Left cardiac atrium (tissue), 4 donors: ENCODE data around the gene EPS15. TPM values are rescaled to one million over a fixed set of nuclear protein-coding genes. Genes with fewer than 3 reads are reported as not detected.
"Not testable (repeated sequence)": the region's sequence is repeated elsewhere in the genome, so short reads cannot be mapped to it uniquely, and the experiment has no call there.

Experiments
- ATAC-seq, 2 donors: fragments of 200-7000 bp; cut with Tn5 transposase; one replicate each; pipeline ENCODE4 v1.9.1; 2020; ENCODE audit warnings: mild to moderate bottlenecking in 2 of 2, moderate library complexity in 2 of 2
- DNase-seq: peaks from one replicate; pipeline ENCODE4 v3.0.0-alpha.2; 2020
- intact Hi-C, 2 donors: fragments of 100-400 bp; cut with DNase I; formaldehyde crosslinking; loops; one replicate each; pipeline versions ENCODE4 v1.14.1 to v1.15.1; 2022 to 2023
- long read RNA-seq: library from polyadenylated mRNA; unstranded; transcript quantifications from one replicate; pipeline ENCODE4 v2.0.0, GENCODE V29; 2021
- total RNA-seq, 2 donors: library from RNA; stranded (reverse); fragmentation: NEBNext Ultra II Directional; extraction: Animal tissue kit (Norgen Biotek cat#: 25700); gene quantifications; one replicate each; pipeline ENCODE4 v1.2.1, GENCODE V29; 2021
- donor health status: DM: no; HTN: yes; CAD: no.
- donor health status: DM: no; HTN: yes; CAD: no; lungs with severe emphysema.
- donor health status: DM: yes; HTN: yes; CAD: no.
- donor health status: Dilated cardiomyopathy.

EPS15 gene
- 10 to 100 TPM; 59.5 to 64.8 TPM for total RNA-seq
- long read RNA-seq, full-length matches to known transcripts = 3 of 20 reads
- long read RNA-seq, partial matches to known transcripts = 8 of 20 reads
- long read RNA-seq, other reads (novel, unspliced or antisense) = 9 of 20 reads

GRCh38 chr1:51519048-51519864 is at the start of gene EPS15:
EPS15 (minus strand) TSS chr1:51519266; CDS start chr1:51519231, 35 bp downstream.
- peak; percentile 88 for DNase-seq

GRCh38 chr1:51568231-51568935 is 49.3 kb upstream of the EPS15 start:
- no peak for ATAC-seq
- intact Hi-C loops = loop anchor here in 1 of 2 donors (5.0 to 10.0 kb wide), 2 partner anchors 49 to 196 kb away; partner anchors contain the start of gene OSBPL9
- no peak for DNase-seq

More at GRCh38 chr1:51519048-51519864, at the start of gene EPS15:
- intact Hi-C loops = loop anchor here in 1 of 2 donors (10.0 kb wide), 1 partner anchor 54 kb away; no protein-coding TSS in a partner anchor
- ATAC-seq = peak; percentile 84 to 90

GRCh38 chr1:51567653-51568052 is 48.6 kb upstream of the EPS15 start:
- DNase-seq = no peak
- intact Hi-C loops = loop anchor here in 1 of 2 donors (5.0 to 10.0 kb wide), 2 partner anchors 50 to 197 kb away; partner anchors contain the start of gene OSBPL9
- ATAC-seq = no peak

GRCh38 chr1:51566260-51566659 is 47.2 kb upstream of the EPS15 start:
- no peak for DNase-seq
- ATAC-seq = no peak
- intact Hi-C loops = loop anchor here in 1 of 2 donors (5.0 to 10.0 kb wide), 2 partner anchors 51 to 199 kb away; partner anchors contain the start of gene OSBPL9

- intact Hi-C loops = loop anchor here in 1 of 2 donors (5.0 to 10.0 kb wide), 2 partner anchors 52 to 200 kb away; partner anchors contain the start of gene OSBPL9
- DNase-seq = no peak
These were observed 45.9 kb upstream of the EPS15 start for GRCh38 chr1:51565009-51565408.

GRCh38 chr1:51564124-51564523 is 45.1 kb upstream of the EPS15 start:
- no peak for DNase-seq
- ATAC-seq = peak in 1 of 2 donors; percentile 13
- intact Hi-C loops = loop anchor here in 1 of 2 donors (10.0 kb wide), 1 partner anchor 201 kb away; no protein-coding TSS in a partner anchor

More at GRCh38 chr1:51565009-51565408, 45.9 kb upstream of the EPS15 start:
- no peak for ATAC-seq

GRCh38 chr1:51561702-51562101 is 42.6 kb upstream of the EPS15 start:
- DNase-seq (no peak), ATAC-seq (no peak)
- intact Hi-C loops = loop anchor here in 1 of 2 donors (10.0 kb wide), 1 partner anchor 203 kb away; no protein-coding TSS in a partner anchor

GRCh38 chr1:51560895-51561294 is 41.8 kb upstream of the EPS15 start:
- ATAC-seq = peak; percentile 38 to 40
- intact Hi-C loops = loop anchor here in 1 of 2 donors (10.0 kb wide), 1 partner anchor 204 kb away; no protein-coding TSS in a partner anchor
- DNase-seq = not testable (repeated sequence)

GRCh38 chr1:51560034-51560433 is 41.0 kb upstream of the EPS15 start:
- intact Hi-C loops = loop anchor here in 1 of 2 donors (10.0 kb wide), 1 partner anchor 205 kb away; no protein-coding TSS in a partner anchor
- ATAC-seq (no peak), DNase-seq (no peak)

GRCh38 chr1:51559501-51559900 is 40.4 kb upstream of the EPS15 start:
- ATAC-seq = no peak
- no peak for DNase-seq
- intact Hi-C loops = no loop called here

GRCh38 chr1:51559064-51559500 is 40.0 kb upstream of the EPS15 start:
- no peak for DNase-seq
- intact Hi-C loops = no loop called here
- no peak for ATAC-seq

- no peak for ATAC-seq
- intact Hi-C loops = no loop called here
- no peak for DNase-seq
These were observed 39.4 kb upstream of the EPS15 start for GRCh38 chr1:51558375-51558924.

- ATAC-seq = no peak
- intact Hi-C loops = no loop called here
- no peak for DNase-seq
These were observed 38.1 kb upstream of the EPS15 start for GRCh38 chr1:51557168-51557567.

GRCh38 chr1:51555866-51556619 is 37.0 kb upstream of the EPS15 start:
- intact Hi-C loops = no loop called here
- ATAC-seq = no peak
- DNase-seq = no peak

- no peak for DNase-seq
- ATAC-seq = no peak
- intact Hi-C loops = no loop called here
These were observed 34.8 kb upstream of the EPS15 start for GRCh38 chr1:51553911-51554310.

GRCh38 chr1:51552929-51553807 is 34.1 kb upstream of the EPS15 start:
- ATAC-seq (no peak), DNase-seq (no peak)
- intact Hi-C loops = no loop called here

GRCh38 chr1:51551848-51552296 is 32.8 kb upstream of the EPS15 start:
- DNase-seq (no peak), ATAC-seq (no peak)
- intact Hi-C loops = no loop called here
